AG08395 (cell line): ENCODE results near the gene MACIR.
A peak's percentile ranks its signal among the peaks of the same experiment; 100 is the strongest.

ENCODE experiments used
- DNase-seq: peaks from one replicate; pipeline ENCODE4 v3.0.0; 2012; ENCODE audit warnings: mixed read lengths, low spot score

The MACIR gene

GRCh38 chr5:103245761-103246160 is 12.8 kb upstream of the MACIR start:
- no peak for DNase-seq

- no peak for DNase-seq
Observed at GRCh38 chr5:103247118-103247517, 11.4 kb upstream of the MACIR start.

- no peak for DNase-seq
Observed at GRCh38 chr5:103249068-103249467, 9.5 kb upstream of the MACIR start.

- DNase-seq = no peak
Observed at GRCh38 chr5:103254921-103255320, 3.6 kb upstream of the MACIR start.

- no peak for DNase-seq
Observed at GRCh38 chr5:103255691-103256090, 2.9 kb upstream of the MACIR start.

- DNase-seq = no peak
Observed at GRCh38 chr5:103256178-103256577, 2.4 kb upstream of the MACIR start.

- DNase-seq = peak; percentile 14
Observed at GRCh38 chr5:103258957-103259704, 568 bp downstream of the MACIR start.

GRCh38 chr5:103259705-103260355 is 1.3 kb downstream of the MACIR start:
- DNase-seq = peak; percentile 31

GRCh38 chr5:103260951-103261350 is 2.4 kb downstream of the MACIR start:
- no peak for DNase-seq

- DNase-seq = peak; percentile 31
Observed at GRCh38 chr5:103262422-103262871, 3.9 kb downstream of the MACIR start.

- no peak for DNase-seq
Observed at GRCh38 chr5:103263054-103263453, 4.5 kb downstream of the MACIR start.

GRCh38 chr5:103264508-103264907 is 5.9 kb downstream of the MACIR start:
- DNase-seq = no peak

- no peak for DNase-seq
Observed at GRCh38 chr5:103270581-103270980, 12.0 kb downstream of the MACIR start.

- DNase-seq = no peak
Observed at GRCh38 chr5:103271570-103272289, 13.2 kb downstream of the MACIR start.

GRCh38 chr5:103272377-103272776 is 13.8 kb downstream of the MACIR start:
- DNase-seq = no peak

- DNase-seq = no peak
Observed at GRCh38 chr5:103273952-103274351, 15.4 kb downstream of the MACIR start.

GRCh38 chr5:103275851-103276250 is 17.3 kb downstream of the MACIR start:
- DNase-seq = no peak

GRCh38 chr5:103280967-103281366 is 22.4 kb downstream of the MACIR start:
- DNase-seq = no peak

GRCh38 chr5:103283120-103283519 is 24.6 kb downstream of the MACIR start:
- no peak for DNase-seq

GRCh38 chr5:103283869-103284268 is 25.3 kb downstream of the MACIR start:
- no peak for DNase-seq

- no peak for DNase-seq
Observed at GRCh38 chr5:103286622-103287021, 28.1 kb downstream of the MACIR start.

GRCh38 chr5:103289024-103289423 is 30.5 kb downstream of the MACIR start:
- no peak for DNase-seq

GRCh38 chr5:103290846-103291245 is 32.3 kb downstream of the MACIR start:
- DNase-seq = no peak
